ENCODE measurements around the gene ERCC2. TPM values are rescaled to one million over a fixed set of nuclear protein-coding genes. Genes with fewer than 3 reads are reported as not detected.

Gene ERCC2
- total and polyA plus RNA-seq, 4 donors = 3.3 to 8.7 (median 8.2) TPM

DNA sequence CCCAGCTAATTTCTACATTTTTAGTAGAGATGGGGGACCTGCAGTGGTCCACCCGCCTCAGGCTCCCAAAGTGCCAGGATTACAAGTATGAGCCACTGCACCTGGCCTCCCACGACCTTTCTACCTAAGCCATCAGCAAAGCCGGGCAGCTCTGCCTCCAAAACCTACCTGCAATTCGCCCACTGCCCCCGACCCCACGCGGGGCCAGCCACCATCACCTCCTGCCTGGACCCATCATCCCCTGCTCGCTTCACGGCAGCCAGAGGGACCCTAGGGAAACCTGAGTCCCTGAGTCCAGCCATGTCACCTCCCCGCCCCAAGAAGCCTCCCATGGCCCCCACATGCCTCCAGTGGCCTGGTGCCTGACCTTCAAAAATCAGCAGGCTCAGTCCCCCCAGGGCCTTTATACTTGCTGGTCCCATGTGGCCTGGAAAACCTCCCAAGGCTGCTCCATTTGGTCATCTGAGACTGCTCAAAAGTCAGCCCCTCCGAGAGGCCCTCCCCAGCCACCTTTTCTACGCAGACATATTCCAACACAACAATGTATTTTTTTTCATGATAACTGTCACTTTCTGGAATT is 12.1 kb downstream of the ERCC2 start:
- no peak overlapping the region for H3K4me3 ChIP-seq (ENCODE audit: low read depth in 1 of 3, low read length in 3 of 3)
- no peaks in the 10 kb centered on the region for H3K4me1 ChIP-seq (ENCODE audit: control insufficient read depth in 4 of 4, insufficient read depth in 4 of 4, low read length in 3 of 4)
- no peak overlapping the region for H3K27ac ChIP-seq (ENCODE audit: low read depth in 1 of 2, low read length in 2 of 2)
- no peaks in the 10 kb centered on the region for H3K27me3 ChIP-seq (ENCODE audit: control insufficient read depth in 4 of 4, insufficient read depth in 4 of 4, low read length in 3 of 4)
- TF ChIP-seq FOXA1 (IDR thresholded peaks at IDR 0.05) (no peak), SP1 (IDR thresholded peaks at IDR 0.05) (no peak), JUND (IDR thresholded peaks at IDR 0.05) (no peak), NR2F2 (IDR thresholded peaks at IDR 0.05) (no peak), RAD21 (IDR thresholded peaks at IDR 0.05) (no peak), GABPA (IDR thresholded peaks at IDR 0.05 in 1 of 2, conservative IDR thresholded peaks at IDR 0.05 in 1 of 2) (no peak), FOXA2 (IDR thresholded peaks at IDR 0.05) (no peak), HNF4G (IDR thresholded peaks at IDR 0.05) (no peak), EGR1 (IDR thresholded peaks at IDR 0.05; ENCODE audit: low read depth in 2 of 2) (no peak), YY1 (IDR thresholded peaks at IDR 0.05) (no peak), ATF3 (IDR thresholded peaks at IDR 0.05) (no peak), TAF1 (conservative IDR thresholded peaks at IDR 0.05) (no peak)
- TF ChIP-seq, protein P1, sequence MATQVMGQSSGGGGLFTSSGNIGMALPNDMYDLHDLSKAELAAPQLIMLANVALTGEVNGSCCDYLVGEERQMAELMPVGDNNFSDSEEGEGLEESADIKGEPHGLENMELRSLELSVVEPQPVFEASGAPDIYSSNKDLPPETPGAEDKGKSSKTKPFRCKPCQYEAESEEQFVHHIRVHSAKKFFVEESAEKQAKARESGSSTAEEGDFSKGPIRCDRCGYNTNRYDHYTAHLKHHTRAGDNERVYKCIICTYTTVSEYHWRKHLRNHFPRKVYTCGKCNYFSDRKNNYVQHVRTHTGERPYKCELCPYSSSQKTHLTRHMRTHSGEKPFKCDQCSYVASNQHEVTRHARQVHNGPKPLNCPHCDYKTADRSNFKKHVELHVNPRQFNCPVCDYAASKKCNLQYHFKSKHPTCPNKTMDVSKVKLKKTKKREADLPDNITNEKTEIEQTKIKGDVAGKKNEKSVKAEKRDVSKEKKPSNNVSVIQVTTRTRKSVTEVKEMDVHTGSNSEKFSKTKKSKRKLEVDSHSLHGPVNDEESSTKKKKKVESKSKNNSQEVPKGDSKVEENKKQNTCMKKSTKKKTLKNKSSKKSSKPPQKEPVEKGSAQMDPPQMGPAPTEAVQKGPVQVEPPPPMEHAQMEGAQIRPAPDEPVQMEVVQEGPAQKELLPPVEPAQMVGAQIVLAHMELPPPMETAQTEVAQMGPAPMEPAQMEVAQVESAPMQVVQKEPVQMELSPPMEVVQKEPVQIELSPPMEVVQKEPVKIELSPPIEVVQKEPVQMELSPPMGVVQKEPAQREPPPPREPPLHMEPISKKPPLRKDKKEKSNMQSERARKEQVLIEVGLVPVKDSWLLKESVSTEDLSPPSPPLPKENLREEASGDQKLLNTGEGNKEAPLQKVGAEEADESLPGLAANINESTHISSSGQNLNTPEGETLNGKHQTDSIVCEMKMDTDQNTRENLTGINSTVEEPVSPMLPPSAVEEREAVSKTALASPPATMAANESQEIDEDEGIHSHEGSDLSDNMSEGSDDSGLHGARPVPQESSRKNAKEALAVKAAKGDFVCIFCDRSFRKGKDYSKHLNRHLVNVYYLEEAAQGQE (IDR thresholded peaks at IDR 0.05) = no peak
- TF ChIP-seq, protein P2, sequence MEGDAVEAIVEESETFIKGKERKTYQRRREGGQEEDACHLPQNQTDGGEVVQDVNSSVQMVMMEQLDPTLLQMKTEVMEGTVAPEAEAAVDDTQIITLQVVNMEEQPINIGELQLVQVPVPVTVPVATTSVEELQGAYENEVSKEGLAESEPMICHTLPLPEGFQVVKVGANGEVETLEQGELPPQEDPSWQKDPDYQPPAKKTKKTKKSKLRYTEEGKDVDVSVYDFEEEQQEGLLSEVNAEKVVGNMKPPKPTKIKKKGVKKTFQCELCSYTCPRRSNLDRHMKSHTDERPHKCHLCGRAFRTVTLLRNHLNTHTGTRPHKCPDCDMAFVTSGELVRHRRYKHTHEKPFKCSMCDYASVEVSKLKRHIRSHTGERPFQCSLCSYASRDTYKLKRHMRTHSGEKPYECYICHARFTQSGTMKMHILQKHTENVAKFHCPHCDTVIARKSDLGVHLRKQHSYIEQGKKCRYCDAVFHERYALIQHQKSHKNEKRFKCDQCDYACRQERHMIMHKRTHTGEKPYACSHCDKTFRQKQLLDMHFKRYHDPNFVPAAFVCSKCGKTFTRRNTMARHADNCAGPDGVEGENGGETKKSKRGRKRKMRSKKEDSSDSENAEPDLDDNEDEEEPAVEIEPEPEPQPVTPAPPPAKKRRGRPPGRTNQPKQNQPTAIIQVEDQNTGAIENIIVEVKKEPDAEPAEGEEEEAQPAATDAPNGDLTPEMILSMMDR (IDR thresholded peaks at IDR 0.05; ENCODE audit: low read depth, low read length, missing input control) = no peak
- TF ChIP-seq, protein P3, sequence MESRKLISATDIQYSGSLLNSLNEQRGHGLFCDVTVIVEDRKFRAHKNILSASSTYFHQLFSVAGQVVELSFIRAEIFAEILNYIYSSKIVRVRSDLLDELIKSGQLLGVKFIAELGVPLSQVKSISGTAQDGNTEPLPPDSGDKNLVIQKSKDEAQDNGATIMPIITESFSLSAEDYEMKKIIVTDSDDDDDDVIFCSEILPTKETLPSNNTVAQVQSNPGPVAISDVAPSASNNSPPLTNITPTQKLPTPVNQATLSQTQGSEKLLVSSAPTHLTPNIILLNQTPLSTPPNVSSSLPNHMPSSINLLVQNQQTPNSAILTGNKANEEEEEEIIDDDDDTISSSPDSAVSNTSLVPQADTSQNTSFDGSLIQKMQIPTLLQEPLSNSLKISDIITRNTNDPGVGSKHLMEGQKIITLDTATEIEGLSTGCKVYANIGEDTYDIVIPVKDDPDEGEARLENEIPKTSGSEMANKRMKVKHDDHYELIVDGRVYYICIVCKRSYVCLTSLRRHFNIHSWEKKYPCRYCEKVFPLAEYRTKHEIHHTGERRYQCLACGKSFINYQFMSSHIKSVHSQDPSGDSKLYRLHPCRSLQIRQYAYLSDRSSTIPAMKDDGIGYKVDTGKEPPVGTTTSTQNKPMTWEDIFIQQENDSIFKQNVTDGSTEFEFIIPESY (IDR thresholded peaks at IDR 0.05) = no peak
- TF ChIP-seq, protein P4, sequence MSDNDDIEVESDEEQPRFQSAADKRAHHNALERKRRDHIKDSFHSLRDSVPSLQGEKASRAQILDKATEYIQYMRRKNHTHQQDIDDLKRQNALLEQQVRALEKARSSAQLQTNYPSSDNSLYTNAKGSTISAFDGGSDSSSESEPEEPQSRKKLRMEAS (IDR thresholded peaks at IDR 0.05) = no peak
- 96% methylated on average over 12 of the region's 12 CpGs for WGBS
- no peaks in the 10 kb centered on the region for H3K9me3 ChIP-seq (ENCODE audit: control insufficient read depth in 4 of 4, low read length in 3 of 4)
- peaks cover 2 to 37% (median 5%) of the 10 kb centered on the region in 4 donors for H3K36me3 ChIP-seq (ENCODE audit: control insufficient read depth in 4 of 4, insufficient read depth in 3 of 4, low read depth in 1 of 4, low read length in 3 of 4)
- H3K9ac ChIP-seq (ENCODE audit: low read depth in 1 of 2, low read length in 2 of 2) = no peak overlapping the region
- no peak for DNase-seq (ENCODE audit: low spot score)

GRCh38 chr19:45357445-45357783 is 13.0 kb downstream of the ERCC2 start:
- WGBS = 94% methylated on average over 11 of the region's 11 CpGs
- no peak overlapping the region for H3K9ac ChIP-seq (ENCODE audit: low read depth in 1 of 2, low read length in 2 of 2)
- no peak for DNase-seq (ENCODE audit: low spot score)
- H3K27me3 ChIP-seq (ENCODE audit: control insufficient read depth in 4 of 4, insufficient read depth in 4 of 4, low read length in 3 of 4) = no peaks in the 10 kb centered on the region
- H3K4me3 ChIP-seq (ENCODE audit: low read depth in 1 of 3, low read length in 3 of 3) = no peak overlapping the region
- no peaks in the 10 kb centered on the region for H3K9me3 ChIP-seq (ENCODE audit: control insufficient read depth in 4 of 4, low read length in 3 of 4)
- peaks cover 0 to 40% (median 5%) of the 10 kb centered on the region in 4 donors for H3K36me3 ChIP-seq (ENCODE audit: control insufficient read depth in 4 of 4, insufficient read depth in 3 of 4, low read depth in 1 of 4, low read length in 3 of 4)
- H3K4me1 ChIP-seq (ENCODE audit: control insufficient read depth in 4 of 4, insufficient read depth in 4 of 4, low read length in 3 of 4) = no peaks in the 10 kb centered on the region
- H3K27ac ChIP-seq (ENCODE audit: low read depth in 1 of 2, low read length in 2 of 2) = no peak overlapping the region
- TF ChIP-seq NR2F2 (IDR thresholded peaks at IDR 0.05) = no peak
- TF ChIP-seq HNF4A (conservative IDR thresholded peaks at IDR 0.05) = no peak
- TF ChIP-seq, protein P4 (IDR thresholded peaks at IDR 0.05) = no peak
- TF ChIP-seq, protein P3 (IDR thresholded peaks at IDR 0.05) = no peak
- TF ChIP-seq, protein P2 (IDR thresholded peaks at IDR 0.05; ENCODE audit: low read depth, low read length, missing input control) = no peak
- no peak for TF ChIP-seq EGR1 (IDR thresholded peaks at IDR 0.05; ENCODE audit: low read depth in 2 of 2)
- TF ChIP-seq FOXA1 (IDR thresholded peaks at IDR 0.05) = no peak

Data from liver (tissue), 9 donors.